Fibroblast of mammary gland (primary cell): Measurements from ENCODE around the gene SMAP1.
A peak's percentile ranks its signal among the peaks of the same experiment; 100 is the strongest.

Source experiments
- DNase-seq: peaks from one replicate; pipeline ENCODE4 v3.0.0-alpha.2; 2010; ENCODE audit warnings: low read depth
- H3K4me3 ChIP-seq: 2 replicates; pipeline ENCODE4 v1.5.1; 2011; ENCODE audit warnings: low read depth, mild to moderate bottlenecking, low read length, moderate library complexity; ENCODE audit not compliant: control insufficient read depth
- TF ChIP-seq, protein P1 (sequence below): conservative IDR thresholded peaks from 2 replicates; pipeline ENCODE4 v1.5.1; 2011; ENCODE audit warnings: low read depth, low read length, inconsistent platforms; ENCODE audit not compliant: control insufficient read depth, insufficient read depth

SMAP1 gene

DNA sequence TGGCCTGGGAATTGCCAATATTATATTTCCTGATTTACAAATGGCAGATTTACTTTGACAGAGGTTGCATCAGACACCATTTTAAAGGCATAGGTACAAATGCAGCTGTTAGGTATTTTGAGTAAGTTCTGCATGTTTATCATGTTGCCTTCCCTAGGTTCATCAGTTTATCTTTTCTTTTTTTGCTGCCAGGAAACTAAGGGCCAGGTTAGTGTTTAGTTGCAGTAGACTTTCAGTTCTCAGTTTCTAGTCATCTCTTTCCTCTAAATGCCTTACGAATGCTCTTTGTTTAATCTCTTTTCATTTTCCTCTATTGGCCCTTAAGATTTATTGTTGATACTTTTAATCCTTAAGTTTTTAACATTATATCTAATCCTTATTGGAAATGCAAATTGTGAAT lies 129.9 kb downstream of the SMAP1 start:
- H3K4me3 ChIP-seq = no peak overlapping the region
- TF ChIP-seq, protein P1, sequence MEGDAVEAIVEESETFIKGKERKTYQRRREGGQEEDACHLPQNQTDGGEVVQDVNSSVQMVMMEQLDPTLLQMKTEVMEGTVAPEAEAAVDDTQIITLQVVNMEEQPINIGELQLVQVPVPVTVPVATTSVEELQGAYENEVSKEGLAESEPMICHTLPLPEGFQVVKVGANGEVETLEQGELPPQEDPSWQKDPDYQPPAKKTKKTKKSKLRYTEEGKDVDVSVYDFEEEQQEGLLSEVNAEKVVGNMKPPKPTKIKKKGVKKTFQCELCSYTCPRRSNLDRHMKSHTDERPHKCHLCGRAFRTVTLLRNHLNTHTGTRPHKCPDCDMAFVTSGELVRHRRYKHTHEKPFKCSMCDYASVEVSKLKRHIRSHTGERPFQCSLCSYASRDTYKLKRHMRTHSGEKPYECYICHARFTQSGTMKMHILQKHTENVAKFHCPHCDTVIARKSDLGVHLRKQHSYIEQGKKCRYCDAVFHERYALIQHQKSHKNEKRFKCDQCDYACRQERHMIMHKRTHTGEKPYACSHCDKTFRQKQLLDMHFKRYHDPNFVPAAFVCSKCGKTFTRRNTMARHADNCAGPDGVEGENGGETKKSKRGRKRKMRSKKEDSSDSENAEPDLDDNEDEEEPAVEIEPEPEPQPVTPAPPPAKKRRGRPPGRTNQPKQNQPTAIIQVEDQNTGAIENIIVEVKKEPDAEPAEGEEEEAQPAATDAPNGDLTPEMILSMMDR = no peak
- DNase-seq = no peak

DNA sequence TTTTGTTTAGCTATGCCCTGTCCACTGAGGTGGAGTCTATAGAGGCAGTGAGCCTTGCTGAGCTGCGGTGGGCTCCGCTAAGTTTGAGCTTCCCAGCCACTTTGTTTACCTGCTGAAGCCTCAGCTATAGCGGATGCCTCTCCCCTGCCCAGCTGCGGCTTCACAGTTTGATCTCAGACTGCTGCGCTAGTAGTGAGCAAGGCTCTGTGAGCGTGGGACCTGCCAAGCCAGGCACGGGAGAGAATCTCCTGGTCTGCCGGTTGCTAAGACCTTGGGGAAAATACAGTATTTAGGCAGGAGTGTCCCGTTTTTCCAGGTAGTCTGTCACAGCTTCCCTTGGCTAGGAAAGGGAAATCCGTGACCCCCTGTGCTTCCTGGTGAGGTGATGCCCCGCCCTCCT lies 138.4 kb downstream of the SMAP1 start:
- TF ChIP-seq, protein P1 = no peak
- H3K4me3 ChIP-seq = no peak overlapping the region
- DNase-seq = no peak

DNA sequence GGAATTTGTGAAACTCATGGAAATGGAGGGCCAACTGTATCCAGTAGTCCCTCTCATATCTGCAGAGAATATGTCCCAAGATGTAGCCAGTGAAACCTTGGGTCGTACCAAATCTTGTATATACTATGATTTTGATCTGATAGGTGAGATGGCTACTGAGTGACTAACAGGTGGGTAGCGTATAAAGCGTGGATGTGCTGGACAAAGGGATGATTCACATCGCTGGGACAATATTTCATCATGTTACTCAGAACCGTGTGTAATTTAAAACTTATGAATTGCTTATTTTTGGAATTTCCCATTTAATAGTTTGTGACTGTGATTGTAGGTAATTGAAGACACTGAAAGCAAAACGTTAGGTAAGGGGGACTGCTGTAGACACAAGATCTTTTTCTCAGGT lies 144.1 kb downstream of the SMAP1 start:
- no peak overlapping the region for H3K4me3 ChIP-seq
- TF ChIP-seq, protein P1 = no peak
- peak; percentile 57 for DNase-seq

DNA sequence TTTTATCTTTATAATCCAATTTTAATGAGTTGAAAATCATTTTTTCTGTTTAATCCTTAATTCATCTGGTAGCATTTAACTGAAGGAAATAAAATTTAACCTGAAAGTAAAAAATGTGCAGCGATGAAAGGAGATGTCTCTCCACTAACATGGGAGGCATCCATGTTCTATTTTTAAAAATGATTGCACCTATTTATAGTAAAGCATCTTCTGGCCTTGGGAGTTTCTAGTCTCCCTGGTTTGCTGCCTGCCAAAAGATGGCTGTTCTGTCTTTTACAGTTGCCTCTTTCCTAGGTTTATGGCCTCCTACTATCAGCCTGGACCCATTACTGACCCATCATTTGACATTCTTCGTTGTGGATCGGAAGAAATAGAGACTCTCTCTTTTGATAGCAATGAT lies 146.2 kb downstream of the SMAP1 start:
- TF ChIP-seq, protein P1 = no peak
- no peak for DNase-seq
- H3K4me3 ChIP-seq = no peak overlapping the region

DNA sequence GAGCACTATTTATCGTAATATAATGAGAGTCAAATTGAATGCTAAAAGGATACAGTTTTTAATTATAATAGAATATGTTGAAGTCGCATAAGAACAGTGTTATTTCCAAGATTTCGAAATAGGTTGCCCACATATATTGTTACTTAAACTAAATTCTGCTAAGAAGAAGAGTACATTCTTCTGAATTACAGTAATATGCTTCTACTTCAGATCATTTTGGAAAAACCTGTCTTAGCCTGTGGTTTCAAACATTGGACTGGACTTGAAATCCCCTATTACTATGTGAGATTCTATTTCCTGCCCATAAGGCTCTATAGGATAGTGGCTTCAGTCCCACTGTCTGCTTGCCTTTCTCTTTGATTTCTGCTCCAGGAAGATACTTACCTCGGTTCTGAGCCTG lies 152.0 kb downstream of the SMAP1 start:
- DNase-seq = no peak
- TF ChIP-seq, protein P1 = no peak
- H3K4me3 ChIP-seq = no peak overlapping the region

DNA sequence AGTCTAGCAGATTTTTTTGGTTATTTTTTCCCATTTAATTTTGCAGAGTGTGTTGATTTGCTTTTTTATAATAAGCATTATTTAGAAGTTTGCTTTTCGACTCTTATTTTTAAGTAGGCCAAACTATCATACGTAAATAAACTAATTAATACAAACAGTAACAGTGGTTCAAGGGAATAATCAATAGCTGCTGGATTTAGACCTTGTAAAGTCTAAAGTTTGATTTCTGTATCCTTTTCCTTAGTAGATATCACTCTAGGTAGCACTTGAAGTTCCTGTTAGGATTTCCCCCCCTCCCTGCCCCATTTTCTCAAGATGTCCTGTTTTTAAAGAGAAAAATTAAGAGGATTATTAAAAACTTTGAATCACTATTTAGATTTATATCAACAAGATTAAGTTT lies 153.1 kb downstream of the SMAP1 start:
- H3K4me3 ChIP-seq = no peak overlapping the region
- TF ChIP-seq, protein P1 = no peak
- DNase-seq = no peak

DNA sequence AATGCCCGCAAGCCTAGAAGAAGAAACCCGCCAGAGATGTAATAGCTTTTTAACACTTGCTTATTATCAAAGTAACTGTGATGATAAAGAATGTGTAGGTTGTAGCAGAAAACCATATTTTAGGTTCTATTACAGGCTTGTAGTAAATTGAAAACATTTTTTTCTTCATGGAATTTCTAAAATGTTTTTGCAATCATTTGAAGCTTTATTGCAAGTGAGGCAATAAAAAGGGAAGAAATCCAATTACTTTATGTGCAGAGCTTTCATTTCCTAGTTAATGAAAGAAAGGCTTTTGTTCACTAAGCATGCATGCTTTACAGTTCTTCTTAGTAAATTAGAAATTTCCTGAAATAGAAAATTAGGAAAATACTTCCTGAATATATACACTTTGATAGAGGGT lies 154.1 kb downstream of the SMAP1 start:
- TF ChIP-seq, protein P1 = no peak
- H3K4me3 ChIP-seq = no peak overlapping the region
- no peak for DNase-seq
